AG04449 (cell line): ENCODE results near the gene RHBDL1.

ENCODE experiments used
- CTCF ChIA-PET: fragments of 350-600 bp; formaldehyde crosslinking; extraction: SDS; loops from one replicate; lab custom pipeline; 2021; ENCODE audit warnings: antibody characterized with exemption; lab: Yijun Ruan, JAX
- POLR2A ChIA-PET: fragments of 400-600, 350-600 bp; formaldehyde crosslinking; extraction: SDS; loops from one replicate; lab custom pipeline; 2020; ENCODE audit warnings: antibody characterized with exemption, inconsistent platforms; lab: Yijun Ruan, JAX
- DNase-seq: peaks from one replicate; pipeline ENCODE4 v3.0.0-alpha.2; 2010; ENCODE audit warnings: low read depth, low spot score
- H3K4me3 ChIP-seq: 2 replicates; pipeline ENCODE4 v1.5.1; 2011; ENCODE audit warnings: low read depth, mild to moderate bottlenecking, control low read depth, low read length
- CTCF ChIP-seq: IDR thresholded peaks from one replicate; pipeline ENCODE4 v1.5.1; 2011; ENCODE audit warnings: mild to moderate bottlenecking, moderate library complexity, low read length, control low read depth, inconsistent platforms; ENCODE audit not compliant: insufficient read depth; ENCODE audit errors: missing control alignments

Gene RHBDL1

GRCh38 chr16:641326-642188 lies 33.9 kb upstream of the RHBDL1 start, which contains the start of gene MCRIP2:
Gene MCRIP2 (plus strand): TSS chr16:641828. CDS start chr16:641992, 164 bp downstream.
- CTCF ChIA-PET = no interaction called here
- no peak for TF ChIP-seq CTCF
- POLR2A ChIA-PET = no interaction called here
- DNase-seq = no peak
- peak within 1 kb of the TSS; percentile 84 for H3K4me3 ChIP-seq

- CTCF ChIA-PET = interaction anchor here (0.8 kb wide), 1 partner anchor 14 kb away, joined by 3 read pairs; no protein-coding TSS in a partner anchor
- no peak for DNase-seq
- TF ChIP-seq CTCF = no peak
- POLR2A ChIA-PET = no interaction called here
- peak overlapping the region; percentile 84 for H3K4me3 ChIP-seq
These were observed 33.1 kb upstream of the RHBDL1 start for GRCh38 chr16:642189-643049.

- no peak for DNase-seq
- POLR2A ChIA-PET = no interaction called here
- peak overlapping the region; percentile 84 for H3K4me3 ChIP-seq
- no peak for TF ChIP-seq CTCF
- CTCF ChIA-PET = interaction anchor here (0.8 to 1.4 kb wide), 2 partner anchors 9 to 15 kb away, joined by 3 to 4 read pairs; no protein-coding TSS in a partner anchor
These were observed 32.5 kb upstream of the RHBDL1 start for GRCh38 chr16:643050-643368.

- POLR2A ChIA-PET = no interaction called here
- CTCF ChIA-PET = interaction anchor here (1.4 to 2.7 kb wide), 2 partner anchors 8 to 24 kb away, joined by 4 to 8 read pairs; partner anchors contain the start of gene RHOT2
- DNase-seq = no peak
- H3K4me3 ChIP-seq = no peak overlapping the region
- no peak for TF ChIP-seq CTCF
These were observed 30.9 kb upstream of the RHBDL1 start for GRCh38 chr16:644556-644955.

- POLR2A ChIA-PET = no interaction called here
- H3K4me3 ChIP-seq = no peak overlapping the region
These were observed 29.4 kb upstream of the RHBDL1 start for GRCh38 chr16:645852-646678.

More at GRCh38 chr16:645852-646678, 29.4 kb upstream of the RHBDL1 start:
- CTCF ChIA-PET = interaction anchor here (2.7 kb wide), 1 partner anchor 22 kb away, joined by 8 read pairs; the partner anchor contains the start of gene RHOT2
- DNase-seq = no peak
- TF ChIP-seq CTCF = no peak
